ENCODE measurements around the gene MX2.

DNA sequence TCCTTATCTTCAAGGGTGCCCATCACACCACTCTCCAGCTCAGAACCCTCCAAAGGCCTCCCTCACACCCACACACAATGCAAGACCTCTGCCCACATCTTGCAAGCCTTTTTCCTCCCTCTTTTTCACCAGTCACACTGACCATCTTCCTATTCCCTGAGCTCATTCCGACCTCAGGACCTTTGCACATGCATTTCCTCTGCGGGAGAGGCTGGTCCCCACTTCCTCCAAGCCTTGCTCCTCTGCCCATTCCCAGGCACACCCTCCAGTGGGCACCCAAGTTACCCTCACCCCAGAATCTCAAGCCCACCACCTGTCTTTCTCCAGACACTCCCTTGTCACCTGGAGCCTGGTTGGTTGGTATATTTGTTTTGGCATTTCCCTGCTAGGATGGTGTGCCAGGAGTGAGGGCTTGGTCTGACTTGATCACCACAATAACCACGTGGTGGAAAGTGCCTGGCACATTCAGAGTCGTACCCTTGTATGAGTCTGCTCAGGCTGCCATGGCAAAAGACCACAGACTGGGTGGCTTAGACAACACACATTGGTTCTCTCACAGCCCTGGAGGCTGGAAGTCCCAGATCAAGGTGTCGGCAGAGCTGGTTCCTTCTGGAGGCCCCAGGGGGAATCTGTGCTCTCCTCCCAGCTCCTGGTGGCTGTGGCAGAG lies 13.2 kb downstream of the MX2 start:
- TF ChIP-seq CTCF (IDR thresholded peaks at IDR 0.05; ENCODE audit: control extremely low read depth in 1 of 3, insufficient read depth in 1 of 3, low read depth in 1 of 3, low read length in 3 of 3) (no peak), FOSL1 (IDR thresholded peaks at IDR 0.05; ENCODE audit: insufficient read depth, low read depth, low read length) (no peak), HDAC2 (IDR thresholded peaks at IDR 0.05; ENCODE audit: borderline replicate concordance in 1 of 2, low read depth in 2 of 2, low read length in 2 of 2) (no peak), POLR2AphosphoS5 (IDR thresholded peaks at IDR 0.05; ENCODE audit: low read depth, low read length) (no peak)
